Astrocyte (in vitro differentiated cells and primary cell): ENCODE results near the gene EXOC4. TPM values are rescaled to one million over a fixed set of nuclear protein-coding genes. Genes with fewer than 3 reads are reported as not detected.
A peak's percentile ranks its signal among the peaks of the same experiment; 100 is the strongest.

Source experiments
- DNase-seq: peaks from one replicate; pipeline ENCODE4 v3.0.0-alpha.2; 2010; ENCODE audit warnings: low read depth
- FAIRE-seq: peaks from 2 replicates; lab custom pipeline; 2011; peaks lifted over from hg19 to GRCh38; lab: Jason Lieb, UNC
- H2AFZ ChIP-seq: 2 replicates; pipeline ENCODE4 v1.6.0; 2012; ENCODE audit warnings: low read depth, low read length, inconsistent platforms
- H3K27ac ChIP-seq: 2 replicates; pipeline ENCODE4 v1.5.1; 2011; ENCODE audit warnings: low read depth, low read length, inconsistent platforms
- H3K27me3 ChIP-seq: 2 replicates; pipeline ENCODE4 v1.6.0; 2011; ENCODE audit warnings: low read length, inconsistent platforms; ENCODE audit not compliant: insufficient read depth
- H3K36me3 ChIP-seq: 2 replicates; pipeline ENCODE4 v1.5.1; 2011; ENCODE audit warnings: low read length, inconsistent platforms; ENCODE audit not compliant: insufficient read depth
- H3K4me1 ChIP-seq: 2 replicates; pipeline ENCODE4 v1.5.1; 2011; ENCODE audit warnings: low read length, inconsistent platforms; ENCODE audit not compliant: insufficient read depth
- H3K4me2 ChIP-seq: 2 replicates; pipeline ENCODE4 v1.6.0; 2012; ENCODE audit warnings: low read length, inconsistent platforms
- H3K4me3 ChIP-seq: 2 replicates; pipeline ENCODE4 v1.5.1; 2011; ENCODE audit warnings: low read depth, mild to moderate bottlenecking, low read length, inconsistent platforms; ENCODE audit not compliant: insufficient read depth
- H3K79me2 ChIP-seq: 2 replicates; pipeline ENCODE4 v1.6.0; 2012; ENCODE audit warnings: mild to moderate bottlenecking, low read length, inconsistent platforms; ENCODE audit not compliant: insufficient read depth
- H3K9ac ChIP-seq: 2 replicates; pipeline ENCODE4 v1.6.0; 2012; ENCODE audit warnings: mild to moderate bottlenecking, low read length, inconsistent platforms
- H3K9me3 ChIP-seq: 2 replicates; pipeline ENCODE4 v1.5.1; 2012; ENCODE audit warnings: low read depth, mild to moderate bottlenecking, low read length, inconsistent platforms; ENCODE audit not compliant: insufficient read depth
- H4K20me1 ChIP-seq: 2 replicates; pipeline ENCODE4 v1.6.0; 2012; ENCODE audit warnings: low read length, inconsistent platforms; ENCODE audit not compliant: insufficient read depth
- H3K27ac Mint-ChIP-seq: one replicate; pipeline ENCODE4 v1.8.0; 2021; ENCODE audit warnings: mild to moderate bottlenecking, mixed read lengths; ENCODE audit not compliant: unreplicated experiment
- H3K27me3 Mint-ChIP-seq: one replicate; pipeline ENCODE4 v1.8.0; 2021; ENCODE audit warnings: low read depth, mixed read lengths; ENCODE audit not compliant: unreplicated experiment
- H3K36me3 Mint-ChIP-seq: one replicate; pipeline ENCODE4 v1.8.0; 2021; ENCODE audit warnings: low read depth, mixed read lengths; ENCODE audit not compliant: unreplicated experiment
- H3K4me1 Mint-ChIP-seq: one replicate; pipeline ENCODE4 v1.8.0; 2021; ENCODE audit warnings: low read depth, mixed read lengths; ENCODE audit not compliant: unreplicated experiment
- H3K4me3 Mint-ChIP-seq: one replicate; pipeline ENCODE4 v1.8.0; 2021; ENCODE audit warnings: mild to moderate bottlenecking, moderate library complexity, mixed read lengths; ENCODE audit not compliant: unreplicated experiment
- H3K9me3 Mint-ChIP-seq: one replicate; pipeline ENCODE4 v1.8.0; 2021; ENCODE audit warnings: mild to moderate bottlenecking, mixed read lengths; ENCODE audit not compliant: unreplicated experiment
- CTCF ChIP-seq: IDR thresholded peaks from 2 replicates; pipeline ENCODE4 v1.5.1; 2011; ENCODE audit warnings: low read depth, mild to moderate bottlenecking, inconsistent platforms, low read length, moderate library complexity; ENCODE audit not compliant: insufficient read depth
- EZH2 ChIP-seq: IDR thresholded peaks from 2 replicates; pipeline ENCODE4 v1.6.1; 2012; ENCODE audit warnings: mild to moderate bottlenecking, low read length, inconsistent platforms; ENCODE audit not compliant: insufficient read depth
- total RNA-seq: library from RNA; stranded (reverse); gene quantifications from 2 replicates; pipeline ENCODE4 v1.2.1, GENCODE V29; 2021

The EXOC4 gene
- total RNA-seq, 1 donor from 2014 or later: 57.5 TPM

- Histone ChIP-seq H3K27ac (no peak overlapping the region), H3K4me1 (no peaks in the 10 kb centered on the region), H3K79me2 (no peaks in the 10 kb centered on the region), H3K9ac (no peak overlapping the region), H2AFZ (no peak overlapping the region), H3K4me3 (no peak overlapping the region), H4K20me1 (no peaks in the 10 kb centered on the region), H3K9me3 (no peaks in the 10 kb centered on the region), H3K4me2 (no peak overlapping the region), H3K27me3 (no peaks in the 10 kb centered on the region), H3K36me3 (no peaks in the 10 kb centered on the region)
- DNase-seq: no peak
- no peak for TF ChIP-seq EZH2
- no peak for TF ChIP-seq CTCF
- Mint-ChIP-seq H3K9me3 (no peaks in the 10 kb centered on the region), H3K27me3 (no peaks in the 10 kb centered on the region), H3K4me3 (no peak overlapping the region), H3K36me3 (no peaks in the 10 kb centered on the region), H3K4me1 (no peaks in the 10 kb centered on the region), H3K27ac (no peak overlapping the region)
- no peak for FAIRE-seq
Measured at GRCh38 chr7:133973710-133974109, 720.8 kb downstream of the EXOC4 start.

GRCh38 chr7:133975130-133975529 is 722.3 kb downstream of the EXOC4 start:
- DNase-seq: peak; percentile 2
- H3K27ac Mint-ChIP-seq: no peak overlapping the region

More at GRCh38 chr7:133975130-133975529, 722.3 kb downstream of the EXOC4 start:
- Mint-ChIP-seq H3K27me3 (no peaks in the 10 kb centered on the region), H3K4me3 (no peak overlapping the region), H3K4me1 (no peaks in the 10 kb centered on the region), H3K9me3 (no peaks in the 10 kb centered on the region), H3K36me3 (no peaks in the 10 kb centered on the region)
- Histone ChIP-seq H3K4me2 (no peak overlapping the region), H3K27ac (no peak overlapping the region), H3K4me1 (no peaks in the 10 kb centered on the region), H3K9ac (no peak overlapping the region), H4K20me1 (no peaks in the 10 kb centered on the region), H3K27me3 (no peaks in the 10 kb centered on the region), H2AFZ (no peak overlapping the region), H3K4me3 (no peak overlapping the region), H3K36me3 (no peaks in the 10 kb centered on the region), H3K79me2 (no peaks in the 10 kb centered on the region), H3K9me3 (no peaks in the 10 kb centered on the region)
- FAIRE-seq: no peak
- TF ChIP-seq EZH2 (no peak), CTCF (no peak)
